Endothelial cell of umbilical vein (primary cell): ENCODE data around the gene LGI2. TPM values are rescaled to one million over a fixed set of nuclear protein-coding genes. Genes with fewer than 3 reads are reported as not detected.

Source experiments
- BruUV-seq: library from RNA; stranded (reverse); fragments of 400-500 nt; replicated peaks from 2 replicates; lab custom pipeline; 2021; lab: Mats Ljungman, UMichigan
- CTCF ChIA-PET: fragments of 300-600, 350-600 bp; sonication (Branson Sonifier 250); formaldehyde crosslinking; loops from one replicate; lab custom pipeline; 2021; ENCODE audit warnings: antibody characterized with exemption, inconsistent platforms; lab: Charles Lee
- POLR2A ChIA-PET: fragments of 300-600, 350-600 bp; sonication (Branson Sonifier 250); formaldehyde crosslinking; loops from one replicate; lab custom pipeline; 2021; ENCODE audit warnings: antibody characterized with exemption, inconsistent platforms; lab: Charles Lee
- DNase-seq: peaks from one replicate; pipeline ENCODE4 v3.0.0-alpha.2; 2011; ENCODE audit warnings: low read depth, low spot score
- FAIRE-seq: peaks from 2 replicates; lab custom pipeline; 2011; peaks lifted over from hg19 to GRCh38; lab: Jason Lieb, UNC
- H2AFZ ChIP-seq: 2 replicates; pipeline ENCODE4 v1.6.0; 2012; ENCODE audit warnings: low read depth, low read length, control low read depth, inconsistent platforms
- H3K27ac ChIP-seq: 2 replicates; pipeline ENCODE4 v1.5.1; 2011; ENCODE audit warnings: low read depth, mild to moderate bottlenecking, control low read depth, low read length, moderate library complexity; ENCODE audit not compliant: insufficient read depth
- H3K27me3 ChIP-seq, 2 experiments: 2 replicates each; pipeline versions ENCODE4 v1.6.0 to v1.6.1; 2011; ENCODE audit warnings: low read length in 2 of 2, mixed read lengths in 1 of 2; ENCODE audit not compliant: control insufficient read depth in 2 of 2, insufficient read depth in 2 of 2
- H3K36me3 ChIP-seq, 2 experiments: 2 replicates in 1 of 2; 3 replicates in 1 of 2; pipeline ENCODE4 v1.5.1; 2011; ENCODE audit warnings: low read length in 2 of 2, mild to moderate bottlenecking in 1 of 2, moderate library complexity in 1 of 2; ENCODE audit not compliant: control insufficient read depth in 2 of 2, insufficient read depth in 2 of 2; ENCODE audit errors: extremely low read depth in 1 of 2
- H3K4me1 ChIP-seq: 3 replicates; pipeline ENCODE4 v1.5.1; 2011; ENCODE audit warnings: mild to moderate bottlenecking, low read length; ENCODE audit not compliant: control insufficient read depth, insufficient read depth; ENCODE audit errors: extremely low read depth
- H3K4me2 ChIP-seq: 2 replicates; pipeline ENCODE4 v1.6.1; 2011; ENCODE audit warnings: low read length, control low read depth, mixed read lengths; ENCODE audit not compliant: insufficient read depth
- H3K4me3 ChIP-seq, 3 experiments: fragments of 200-600 bp in 1 of 3; sonication (generic), shearing (Covaris generic) in 1 of 3; replicated peaks in 1 of 3; 2 replicates each; pipeline ENCODE4 v1.5.1; 2011 to 2016; ENCODE audit warnings: control low read depth in 3 of 3, low read length in 3 of 3, mild to moderate bottlenecking in 2 of 3, inconsistent platforms in 1 of 3, low read depth in 1 of 3, moderate library complexity in 1 of 3; ENCODE audit not compliant: insufficient read depth in 1 of 3
- H3K79me2 ChIP-seq: 2 replicates; pipeline ENCODE4 v1.6.0; 2012; ENCODE audit warnings: low read length, inconsistent platforms; ENCODE audit not compliant: control insufficient read depth, insufficient read depth
- H3K9ac ChIP-seq: replicated peaks from 2 replicates; pipeline ENCODE3; 2011; ENCODE audit warnings: low read length, control low read depth; ENCODE audit not compliant: insufficient read depth; ENCODE audit errors: extremely low read depth
- H3K9me1 ChIP-seq: replicated peaks from 3 replicates; pipeline ENCODE4 v1.6.0; 2011; ENCODE audit warnings: mild to moderate bottlenecking, low read length; ENCODE audit not compliant: control insufficient read depth, insufficient read depth; ENCODE audit errors: extremely low read depth
- H3K9me3 ChIP-seq: replicated peaks from 2 replicates; pipeline ENCODE4 v1.5.1; 2012; ENCODE audit warnings: low read length, inconsistent platforms; ENCODE audit not compliant: control insufficient read depth, insufficient read depth
- H4K20me1 ChIP-seq: replicated peaks from 2 replicates; pipeline ENCODE3; 2011; ENCODE audit warnings: mild to moderate bottlenecking, low read length; ENCODE audit not compliant: control insufficient read depth, insufficient read depth; ENCODE audit errors: extremely low read depth
- EZH2 ChIP-seq: IDR thresholded peaks from 2 replicates; pipeline ENCODE4 v1.6.1; 2012; ENCODE audit warnings: borderline replicate concordance, low read depth, mild to moderate bottlenecking, moderate library complexity, low read length, inconsistent platforms; ENCODE audit not compliant: severe bottlenecking
- FOS ChIP-seq: IDR thresholded peaks from 2 replicates; pipeline ENCODE4 v1.6.1; 2011; ENCODE audit warnings: mild to moderate bottlenecking, low read length, moderate library complexity, borderline replicate concordance; ENCODE audit not compliant: insufficient read depth
- GATA2 ChIP-seq: IDR thresholded peaks from 2 replicates; pipeline ENCODE4 v1.7.0; 2011; ENCODE audit warnings: low read depth, mild to moderate bottlenecking, moderate library complexity, mixed read lengths, low read length; ENCODE audit not compliant: insufficient read length, insufficient read depth
- JUN ChIP-seq: IDR thresholded peaks from 2 replicates; pipeline ENCODE4 v1.6.1; 2011; ENCODE audit warnings: borderline replicate concordance, low read depth; ENCODE audit not compliant: insufficient read length, insufficient read depth
- MYC ChIP-seq: IDR thresholded peaks from one replicate; pipeline ENCODE4 v1.6.1; 2011; ENCODE audit warnings: mild to moderate bottlenecking, low read depth, low read length
- POLR2A ChIP-seq: IDR thresholded peaks from 2 replicates; pipeline ENCODE4 v1.6.1; 2012; ENCODE audit warnings: low read depth, mild to moderate bottlenecking, control low read depth, low read length
- POLR2AphosphoS5 ChIP-seq: IDR thresholded peaks from 2 replicates; pipeline ENCODE4 v1.6.1; 2012; ENCODE audit warnings: low read depth, mild to moderate bottlenecking, control low read depth, low read length, moderate library complexity; ENCODE audit not compliant: insufficient read depth
- dilution Hi-C: fragments of 300-500 bp; cut with MboI; formaldehyde crosslinking; loops from one replicate; pipeline ENCODE4 v1.15.0; 2019; ENCODE audit warnings: low sequenced_read_pairs; ENCODE audit not compliant: extremely low pct_ligation_motif_present
- intact Hi-C: fragments of 100-400 bp; cut with micrococcal nuclease; formaldehyde crosslinking; loops from one replicate; pipeline ENCODE4 v1.10.0; 2022
- polyA plus RNA-seq, 4 experiments: library from polyadenylated mRNA; depleted of rRNA in 3 of 4; stranded (reverse) in 3 of 4; unstranded in 1 of 4; fragments of >200 nt; gene quantifications; 2 replicates each; pipeline versions ENCODE4 v1.2.1 to v1.2.3, GENCODE V29; 2011 to 2012; ENCODE audit warnings: missing spikeins in 1 of 4
- total RNA-seq: library from RNA; stranded (reverse); gene quantifications from 2 replicates; pipeline ENCODE4 v1.2.3, GENCODE V29; 2021
- TF ChIP-seq, protein P1 (sequence below), 2 donors: IDR thresholded peaks; 1 replicate in 1 of 2; 2 replicates in 1 of 2; pipeline ENCODE4 v1.5.1; 2011; ENCODE audit warnings: low read length in 2 of 2, mild to moderate bottlenecking in 2 of 2, moderate library complexity in 2 of 2, control low read depth in 1 of 2, inconsistent platforms in 1 of 2, low read depth in 1 of 2; ENCODE audit not compliant: insufficient read depth in 1 of 2; ENCODE audit errors: extremely low read depth in 1 of 2
- TF ChIP-seq, protein P2 (sequence below): IDR thresholded peaks from 2 replicates; pipeline ENCODE4 v1.6.1; 2011; ENCODE audit not compliant: insufficient read depth, insufficient read length

Gene LGI2
- total and polyA plus RNA-seq, 2 donors (not counting 3 experiments of a cell fraction or from before 2014, with no cell fraction given): not detected

DNA sequence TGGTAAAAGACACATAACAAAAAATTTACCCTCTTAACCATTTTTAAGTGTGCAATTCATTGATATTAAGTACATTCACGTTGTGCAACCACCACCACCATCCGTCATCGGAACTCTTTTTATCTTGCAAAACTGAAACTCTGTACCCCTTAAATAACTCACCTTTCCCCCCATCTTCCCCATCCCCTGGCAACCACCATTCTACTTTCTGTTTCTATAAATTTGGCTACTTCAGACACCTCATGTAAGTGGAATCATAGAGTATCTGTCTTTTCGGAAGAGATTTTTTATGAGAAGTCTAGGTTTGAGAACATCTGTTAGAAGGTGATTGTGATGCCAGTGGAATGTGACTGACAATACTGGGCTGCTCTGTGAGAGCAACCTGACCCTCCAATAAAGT, 78.1 kb downstream of the LGI2 start:
- Histone ChIP-seq H3K27ac (no peak overlapping the region), H3K4me2 (no peak overlapping the region), H3K36me3 (no peaks in the 10 kb centered on the region), H4K20me1 (no peaks in the 10 kb centered on the region), H3K9me3 (no peaks in the 10 kb centered on the region), H3K9ac (no peak overlapping the region), H3K4me3 (no peak overlapping the region), H3K4me1 (no peaks in the 10 kb centered on the region), H2AFZ (no peak overlapping the region), H3K9me1 (no peaks in the 10 kb centered on the region), H3K27me3 (peaks cover 0 to 2% of the 10 kb centered on the region in 2 experiments), H3K79me2 (no peaks in the 10 kb centered on the region)
- FAIRE-seq (no peak), DNase-seq (no peak)
- no peak for TF ChIP-seq GATA2
- ChIA-PET CTCF (no interaction called here), POLR2A (no interaction called here)
- BruUV-seq: no TSS peak
- intact Hi-C loops: no loop called here
- dilution Hi-C loops: no loop called here

DNA sequence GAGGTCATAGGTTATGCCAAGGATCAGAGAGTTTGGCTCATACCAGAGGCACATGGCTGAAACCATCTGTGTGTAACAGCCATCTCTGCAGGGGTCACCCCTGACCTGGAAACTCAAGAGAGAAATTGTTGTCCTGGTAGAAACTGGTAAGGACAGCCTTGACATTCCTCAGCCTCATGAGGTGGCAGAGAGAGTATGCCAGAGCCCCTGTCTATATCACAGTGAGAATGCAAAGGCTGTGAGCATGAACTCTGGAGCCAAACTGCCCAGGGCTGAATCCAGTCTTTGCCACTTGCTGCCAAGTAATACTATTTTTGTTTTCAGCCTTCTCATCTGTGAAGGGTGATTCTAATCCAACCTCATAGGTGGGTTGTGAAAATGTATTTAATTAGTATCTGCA, 80.8 kb downstream of the LGI2 start:
- DNase-seq: no peak
- H2AFZ ChIP-seq: no peak overlapping the region
- dilution Hi-C loops (no loop called here), intact Hi-C loops (no loop called here)
- POLR2A ChIA-PET: no interaction called here
- no peaks in the 10 kb centered on the region for H3K9me3 ChIP-seq
- no TSS peak for BruUV-seq
- no peak for FAIRE-seq
- H3K4me3 ChIP-seq: no peak overlapping the region
- H3K27me3 ChIP-seq: peaks cover 0 to 2% of the 10 kb centered on the region in 2 experiments
- H3K9ac ChIP-seq: no peak overlapping the region
- H3K9me1 ChIP-seq: no peaks in the 10 kb centered on the region
- H3K79me2 ChIP-seq: no peaks in the 10 kb centered on the region
- H3K27ac ChIP-seq: no peak overlapping the region
- no peaks in the 10 kb centered on the region for H3K4me1 ChIP-seq
- no peaks in the 10 kb centered on the region for H4K20me1 ChIP-seq
- TF ChIP-seq FOS (no peak), JUN (no peak), POLR2A (no peak), POLR2AphosphoS5 (no peak), MYC (no peak), GATA2 (no peak), EZH2 (no peak)
- TF ChIP-seq, protein P1, sequence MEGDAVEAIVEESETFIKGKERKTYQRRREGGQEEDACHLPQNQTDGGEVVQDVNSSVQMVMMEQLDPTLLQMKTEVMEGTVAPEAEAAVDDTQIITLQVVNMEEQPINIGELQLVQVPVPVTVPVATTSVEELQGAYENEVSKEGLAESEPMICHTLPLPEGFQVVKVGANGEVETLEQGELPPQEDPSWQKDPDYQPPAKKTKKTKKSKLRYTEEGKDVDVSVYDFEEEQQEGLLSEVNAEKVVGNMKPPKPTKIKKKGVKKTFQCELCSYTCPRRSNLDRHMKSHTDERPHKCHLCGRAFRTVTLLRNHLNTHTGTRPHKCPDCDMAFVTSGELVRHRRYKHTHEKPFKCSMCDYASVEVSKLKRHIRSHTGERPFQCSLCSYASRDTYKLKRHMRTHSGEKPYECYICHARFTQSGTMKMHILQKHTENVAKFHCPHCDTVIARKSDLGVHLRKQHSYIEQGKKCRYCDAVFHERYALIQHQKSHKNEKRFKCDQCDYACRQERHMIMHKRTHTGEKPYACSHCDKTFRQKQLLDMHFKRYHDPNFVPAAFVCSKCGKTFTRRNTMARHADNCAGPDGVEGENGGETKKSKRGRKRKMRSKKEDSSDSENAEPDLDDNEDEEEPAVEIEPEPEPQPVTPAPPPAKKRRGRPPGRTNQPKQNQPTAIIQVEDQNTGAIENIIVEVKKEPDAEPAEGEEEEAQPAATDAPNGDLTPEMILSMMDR (IDR thresholded peaks at IDR 0.05; ENCODE audit: extremely low read depth in 1 of 2, insufficient read depth in 1 of 2, low read depth in 1 of 2, low read length in 2 of 2): no peak
- TF ChIP-seq, protein P2, sequence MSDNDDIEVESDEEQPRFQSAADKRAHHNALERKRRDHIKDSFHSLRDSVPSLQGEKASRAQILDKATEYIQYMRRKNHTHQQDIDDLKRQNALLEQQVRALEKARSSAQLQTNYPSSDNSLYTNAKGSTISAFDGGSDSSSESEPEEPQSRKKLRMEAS: no peak
- CTCF ChIA-PET: no interaction called here
- no peak overlapping the region for H3K4me2 ChIP-seq
- no peaks in the 10 kb centered on the region for H3K36me3 ChIP-seq
